Measurements from ENCODE around the gene BBS7.

- TF ChIP-seq, protein P1, sequence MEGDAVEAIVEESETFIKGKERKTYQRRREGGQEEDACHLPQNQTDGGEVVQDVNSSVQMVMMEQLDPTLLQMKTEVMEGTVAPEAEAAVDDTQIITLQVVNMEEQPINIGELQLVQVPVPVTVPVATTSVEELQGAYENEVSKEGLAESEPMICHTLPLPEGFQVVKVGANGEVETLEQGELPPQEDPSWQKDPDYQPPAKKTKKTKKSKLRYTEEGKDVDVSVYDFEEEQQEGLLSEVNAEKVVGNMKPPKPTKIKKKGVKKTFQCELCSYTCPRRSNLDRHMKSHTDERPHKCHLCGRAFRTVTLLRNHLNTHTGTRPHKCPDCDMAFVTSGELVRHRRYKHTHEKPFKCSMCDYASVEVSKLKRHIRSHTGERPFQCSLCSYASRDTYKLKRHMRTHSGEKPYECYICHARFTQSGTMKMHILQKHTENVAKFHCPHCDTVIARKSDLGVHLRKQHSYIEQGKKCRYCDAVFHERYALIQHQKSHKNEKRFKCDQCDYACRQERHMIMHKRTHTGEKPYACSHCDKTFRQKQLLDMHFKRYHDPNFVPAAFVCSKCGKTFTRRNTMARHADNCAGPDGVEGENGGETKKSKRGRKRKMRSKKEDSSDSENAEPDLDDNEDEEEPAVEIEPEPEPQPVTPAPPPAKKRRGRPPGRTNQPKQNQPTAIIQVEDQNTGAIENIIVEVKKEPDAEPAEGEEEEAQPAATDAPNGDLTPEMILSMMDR (conservative IDR thresholded peaks at IDR 0.05 in 1 of 2, IDR thresholded peaks at IDR 0.05 in 1 of 2; ENCODE audit: low read depth in 1 of 2, low read length in 2 of 2): no peak
- TF ChIP-seq EZH2 (IDR thresholded peaks at IDR 0.05; ENCODE audit: low read length, missing control alignments): no peak
Observed at GRCh38 chr4:121796283-121796682, 74.0 kb downstream of the BBS7 start.
